ENCODE measurements around the gene KIRREL3.

KIRREL3 gene

DNA sequence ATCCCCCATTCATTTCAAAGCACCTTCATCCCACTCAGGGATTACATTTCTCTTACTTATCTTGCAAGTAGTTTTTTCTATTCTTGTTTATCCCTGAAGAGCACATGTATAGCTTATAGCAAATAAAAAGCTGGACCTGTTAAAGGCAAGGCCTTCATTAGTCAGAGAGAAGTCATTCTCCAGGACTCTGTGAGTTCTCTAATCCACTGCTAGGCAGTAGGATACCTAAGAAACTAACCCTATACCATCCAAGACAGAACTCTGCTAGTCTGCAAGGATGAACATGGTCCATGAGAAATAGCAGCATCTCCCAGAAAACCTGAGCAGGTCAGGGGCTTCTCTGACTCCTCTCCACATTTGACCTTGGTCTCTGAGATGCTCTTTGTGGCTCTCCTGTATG is 104.5 kb downstream of the KIRREL3 start:
- Mint-ChIP-seq H3K27ac (no peak overlapping the region), H3K4me3 (no peak overlapping the region), H3K4me1 (ENCODE audit: low read depth) (peaks cover 3% of the 10 kb centered on the region), H3K9me3 (peaks cover 21% of the 10 kb centered on the region), H3K36me3 (ENCODE audit: low read depth) (no peaks in the 10 kb centered on the region), H3K27me3 (peaks cover 4% of the 10 kb centered on the region)
- no peak for DNase-seq

DNA sequence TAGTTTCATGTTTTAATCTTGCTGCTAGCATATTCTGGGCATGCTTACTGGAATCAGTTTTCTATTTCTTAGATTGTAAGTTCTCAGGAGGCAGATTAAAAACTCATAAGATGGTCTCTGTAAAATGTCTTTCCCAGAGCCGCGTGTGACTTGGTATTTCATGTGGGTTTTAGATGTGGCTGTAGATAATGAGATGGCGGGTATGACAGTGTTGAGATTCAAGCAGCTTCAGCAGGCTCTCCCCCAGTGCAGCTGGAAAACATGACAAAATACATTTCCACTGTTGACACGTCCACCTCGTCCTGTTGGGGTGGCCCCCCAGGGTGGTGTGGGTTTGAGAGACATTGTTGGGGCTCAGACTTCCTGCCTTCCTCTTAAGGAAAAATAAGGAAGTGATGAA is 106.8 kb downstream of the KIRREL3 start:
- peaks cover 4% of the 10 kb centered on the region for H3K27me3 Mint-ChIP-seq
- peaks cover 3% of the 10 kb centered on the region for H3K4me1 Mint-ChIP-seq (ENCODE audit: low read depth)
- H3K4me3 Mint-ChIP-seq = no peak overlapping the region
- H3K36me3 Mint-ChIP-seq (ENCODE audit: low read depth) = no peaks in the 10 kb centered on the region
- peaks cover 19% of the 10 kb centered on the region for H3K9me3 Mint-ChIP-seq
- no peak for DNase-seq
- peak overlapping the region; percentile 57 for H3K27ac Mint-ChIP-seq

DNA sequence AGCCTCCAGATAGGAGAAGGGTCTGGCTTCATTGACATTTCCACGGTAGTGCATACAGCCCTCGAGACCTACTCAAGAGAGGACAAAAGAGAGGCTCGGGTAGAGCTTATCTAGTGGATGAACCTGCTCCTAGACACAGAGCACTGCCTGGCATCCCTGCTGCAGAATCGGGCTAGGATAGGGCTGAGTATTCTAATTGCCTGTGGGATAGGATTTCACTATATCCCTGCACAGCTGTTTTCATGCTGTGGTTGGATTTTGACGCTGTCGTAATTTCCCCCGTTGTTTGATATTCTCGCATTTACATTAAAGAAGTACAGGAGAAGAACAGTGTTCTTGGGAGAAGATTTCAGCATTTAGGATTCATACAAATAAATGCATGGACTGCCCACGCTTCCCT is 107.8 kb downstream of the KIRREL3 start:
- Mint-ChIP-seq H3K4me3 (no peak overlapping the region), H3K4me1 (ENCODE audit: low read depth) (peaks cover 3% of the 10 kb centered on the region), H3K27me3 (peaks cover 4% of the 10 kb centered on the region), H3K9me3 (peaks cover 19% of the 10 kb centered on the region), H3K27ac (no peak overlapping the region), H3K36me3 (ENCODE audit: low read depth) (no peaks in the 10 kb centered on the region)
- DNase-seq = no peak

DNA sequence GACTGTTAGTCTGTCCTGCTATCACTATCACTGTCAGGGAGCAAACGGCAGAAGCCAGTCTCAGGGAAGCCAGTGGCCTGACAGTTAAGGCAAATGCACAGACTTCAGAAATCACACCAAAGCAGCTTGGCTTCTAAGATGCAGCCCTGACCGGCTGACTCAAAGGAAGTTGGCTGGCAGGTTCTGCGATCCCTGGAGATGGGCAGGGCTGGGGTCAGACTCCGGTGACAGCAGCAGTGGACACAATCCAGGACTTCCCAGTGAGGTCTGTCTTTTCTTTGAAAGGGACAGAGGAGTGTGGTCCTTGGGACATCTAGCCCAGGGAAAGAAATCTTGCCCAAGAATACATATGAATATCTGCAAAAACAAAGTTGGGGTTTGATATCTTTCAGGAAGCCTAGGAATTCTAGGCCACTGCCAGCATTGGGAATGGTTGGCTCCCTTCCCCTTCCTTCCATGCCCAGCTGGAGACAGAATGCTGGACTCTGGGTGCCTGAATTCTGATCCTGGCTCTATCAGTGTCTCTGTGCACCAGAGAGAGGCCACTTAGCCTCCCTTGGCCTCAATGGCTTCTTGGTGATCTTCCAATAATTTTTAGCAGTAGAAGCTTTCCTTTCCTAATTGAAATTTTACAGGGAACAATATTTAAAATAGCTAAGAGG is 108.9 kb downstream of the KIRREL3 start:
- no peaks in the 10 kb centered on the region for H3K36me3 Mint-ChIP-seq (ENCODE audit: low read depth)
- no peak for DNase-seq
- H3K4me3 Mint-ChIP-seq = no peak overlapping the region
- peaks cover 3% of the 10 kb centered on the region for H3K4me1 Mint-ChIP-seq (ENCODE audit: low read depth)
- H3K27ac Mint-ChIP-seq = no peak overlapping the region
- H3K27me3 Mint-ChIP-seq = peaks cover 4% of the 10 kb centered on the region
- H3K9me3 Mint-ChIP-seq = peaks cover 15% of the 10 kb centered on the region

DNA sequence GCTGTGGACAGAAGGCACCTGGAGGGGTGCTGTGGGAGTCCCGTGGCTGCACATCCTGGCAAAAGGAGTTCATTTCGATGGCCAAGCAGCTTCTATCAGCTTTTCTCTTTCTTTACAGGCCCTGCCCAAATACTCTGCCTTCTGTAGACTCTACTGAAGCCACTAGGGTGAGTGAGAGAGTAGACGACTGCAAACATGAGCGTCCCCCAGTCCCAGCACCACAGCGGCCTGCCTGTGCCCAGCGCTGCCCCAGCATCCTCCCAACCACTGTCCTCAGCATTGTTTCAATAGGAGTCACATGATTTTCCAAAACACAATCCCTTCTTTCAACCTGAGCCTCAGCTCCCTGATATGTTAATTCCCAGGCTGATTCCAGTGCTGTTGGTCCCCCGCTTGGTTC is 110.0 kb downstream of the KIRREL3 start:
- Mint-ChIP-seq H3K27ac (no peak overlapping the region), H3K27me3 (peaks cover 4% of the 10 kb centered on the region), H3K4me1 (ENCODE audit: low read depth) (peaks cover 3% of the 10 kb centered on the region), H3K4me3 (no peak overlapping the region), H3K36me3 (ENCODE audit: low read depth) (no peaks in the 10 kb centered on the region), H3K9me3 (peaks cover 6% of the 10 kb centered on the region)
- no peak for DNase-seq

DNA sequence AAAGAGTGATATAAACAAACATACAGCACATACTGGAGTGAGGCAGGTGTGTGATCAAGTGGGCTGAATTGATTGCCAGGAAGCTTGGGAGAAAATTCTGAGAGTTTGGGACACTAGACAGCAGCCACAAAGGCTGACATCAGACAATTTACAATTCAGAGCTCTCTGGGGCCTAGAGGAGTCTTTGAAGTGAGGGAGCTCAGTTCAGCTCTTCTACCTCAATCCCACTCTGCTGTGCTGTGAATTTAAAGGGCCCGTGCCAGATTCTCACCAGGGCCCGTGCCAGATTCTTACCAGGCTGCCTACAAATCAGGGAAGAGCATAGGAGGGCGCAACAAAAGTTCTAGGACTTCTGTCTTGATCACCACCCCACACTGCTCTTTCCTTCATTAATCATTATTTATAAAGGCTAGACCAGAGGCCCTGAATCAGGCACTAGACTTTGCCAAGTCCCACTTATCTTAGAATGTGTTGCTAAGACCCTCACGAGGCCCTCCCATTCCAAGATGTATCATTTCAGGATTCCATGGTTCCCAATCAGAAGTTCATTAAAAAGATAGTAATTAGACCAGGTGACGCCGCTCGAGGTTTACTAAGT is 112.4 kb downstream of the KIRREL3 start:
- Mint-ChIP-seq H3K4me1 (ENCODE audit: low read depth) (no peaks in the 10 kb centered on the region), H3K4me3 (no peak overlapping the region), H3K9me3 (no peaks in the 10 kb centered on the region), H3K27me3 (no peaks in the 10 kb centered on the region), H3K27ac (no peak overlapping the region), H3K36me3 (ENCODE audit: low read depth) (no peaks in the 10 kb centered on the region)
- DNase-seq = no peak

DNA sequence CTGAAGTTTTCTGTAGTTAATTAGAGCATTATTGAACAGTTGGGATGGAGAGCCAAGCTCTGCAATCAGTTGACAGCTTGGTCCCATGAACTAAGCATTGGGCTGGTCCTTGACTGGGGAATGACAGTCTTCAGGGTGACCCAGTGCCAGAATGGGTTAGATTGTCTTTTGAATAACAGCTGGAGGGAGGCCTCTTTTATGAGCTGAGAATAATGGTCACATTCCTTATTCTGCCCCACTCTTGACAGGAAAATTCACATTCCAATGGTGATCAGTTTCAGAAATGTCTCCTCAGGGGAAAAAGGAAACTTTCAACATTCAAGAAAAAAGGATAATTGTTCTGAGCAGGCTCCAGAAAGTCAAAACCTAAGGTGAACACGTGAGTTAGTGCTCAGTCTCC is 113.9 kb downstream of the KIRREL3 start:
- no peak overlapping the region for H3K27ac Mint-ChIP-seq
- no peaks in the 10 kb centered on the region for H3K4me1 Mint-ChIP-seq (ENCODE audit: low read depth)
- no peak for DNase-seq
- no peaks in the 10 kb centered on the region for H3K27me3 Mint-ChIP-seq
- H3K4me3 Mint-ChIP-seq = no peak overlapping the region
- H3K36me3 Mint-ChIP-seq (ENCODE audit: low read depth) = no peaks in the 10 kb centered on the region
- no peaks in the 10 kb centered on the region for H3K9me3 Mint-ChIP-seq

DNA sequence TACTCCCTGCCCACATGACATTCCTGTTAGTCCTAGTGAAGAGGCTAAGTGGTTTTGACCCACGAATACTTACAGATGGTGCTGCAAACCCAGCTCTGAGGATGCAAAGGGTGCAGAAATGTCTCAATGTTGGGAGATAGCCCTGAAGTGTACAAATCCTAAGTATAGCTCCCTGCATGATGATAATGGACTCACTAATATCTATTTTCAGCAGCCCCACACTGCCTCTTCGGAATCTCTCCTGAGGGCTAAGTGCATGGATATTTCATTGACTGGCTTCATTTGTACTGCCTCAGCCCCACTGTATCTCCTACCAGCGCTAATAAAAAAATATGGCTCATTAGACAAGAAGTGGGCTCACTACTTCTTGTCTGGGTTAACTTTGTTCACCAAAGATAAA is 114.5 kb downstream of the KIRREL3 start:
- no peaks in the 10 kb centered on the region for H3K36me3 Mint-ChIP-seq (ENCODE audit: low read depth)
- no peak for DNase-seq
- no peaks in the 10 kb centered on the region for H3K4me1 Mint-ChIP-seq (ENCODE audit: low read depth)
- H3K4me3 Mint-ChIP-seq = no peak overlapping the region
- H3K27me3 Mint-ChIP-seq = no peaks in the 10 kb centered on the region
- no peaks in the 10 kb centered on the region for H3K9me3 Mint-ChIP-seq
- H3K27ac Mint-ChIP-seq = no peak overlapping the region

DNA sequence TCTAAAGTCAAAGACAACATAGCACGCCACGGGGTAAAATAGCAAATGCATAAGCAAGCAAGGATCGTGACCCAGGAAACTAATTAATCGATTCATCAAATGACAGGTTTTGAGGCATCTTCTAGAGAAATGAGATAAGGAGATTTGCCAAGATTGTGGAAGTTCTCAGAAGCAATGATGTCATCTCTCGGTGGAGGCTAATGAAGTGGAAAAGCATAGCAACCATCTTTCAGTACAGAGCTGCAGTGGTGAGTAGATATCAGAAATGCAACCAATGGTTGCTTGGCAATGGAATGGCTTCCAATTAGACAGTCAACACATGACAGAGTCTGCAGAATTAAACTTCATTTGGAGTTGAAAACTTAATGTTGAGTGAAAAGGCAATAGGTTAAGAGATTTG is 116.0 kb downstream of the KIRREL3 start:
- no peak overlapping the region for H3K4me3 Mint-ChIP-seq
- no peaks in the 10 kb centered on the region for H3K9me3 Mint-ChIP-seq
- DNase-seq = no peak
- no peak overlapping the region for H3K27ac Mint-ChIP-seq
- no peaks in the 10 kb centered on the region for H3K4me1 Mint-ChIP-seq (ENCODE audit: low read depth)
- no peaks in the 10 kb centered on the region for H3K36me3 Mint-ChIP-seq (ENCODE audit: low read depth)
- H3K27me3 Mint-ChIP-seq = no peaks in the 10 kb centered on the region

DNA sequence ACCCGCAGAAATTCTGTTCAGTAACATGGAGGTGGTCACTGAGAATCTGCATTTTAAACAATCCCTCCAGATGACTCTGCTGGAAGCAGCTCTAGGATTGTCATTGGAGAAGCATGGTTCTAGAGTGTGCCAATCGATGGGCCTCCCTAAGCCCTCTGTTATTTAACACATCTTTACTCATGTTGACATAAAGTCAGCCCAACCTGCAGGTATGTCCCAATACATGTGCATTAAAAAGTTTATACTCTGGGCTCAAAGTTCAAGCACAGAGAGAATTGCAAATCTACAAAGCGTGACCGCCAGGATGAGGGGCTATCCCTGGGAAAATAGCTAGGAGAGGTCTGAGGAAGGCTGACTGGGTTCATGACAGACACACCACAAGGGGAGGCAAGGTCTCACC is 116.4 kb downstream of the KIRREL3 start:
- Mint-ChIP-seq H3K36me3 (ENCODE audit: low read depth) (no peaks in the 10 kb centered on the region), H3K27ac (no peak overlapping the region), H3K4me3 (no peak overlapping the region), H3K9me3 (no peaks in the 10 kb centered on the region), H3K27me3 (no peaks in the 10 kb centered on the region), H3K4me1 (ENCODE audit: low read depth) (no peaks in the 10 kb centered on the region)
- DNase-seq = no peak

DNA sequence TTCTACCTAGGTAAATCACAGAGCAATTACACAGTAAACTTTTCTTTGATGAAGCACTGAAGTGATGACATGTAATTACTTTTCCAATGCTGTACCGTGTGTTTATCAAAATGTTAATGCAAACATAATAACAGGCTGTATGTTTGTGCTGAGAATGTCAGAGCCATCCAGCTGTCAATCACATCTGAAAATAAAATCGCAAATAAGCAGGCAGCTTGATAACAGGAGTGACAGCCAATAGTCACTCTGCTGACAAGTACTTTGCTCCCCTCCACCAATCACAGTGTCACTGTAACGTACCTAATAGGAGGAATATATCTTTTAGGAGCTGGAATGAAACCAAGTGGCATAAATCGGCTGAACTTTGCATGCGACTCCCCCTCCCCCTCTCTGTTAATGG is 119.7 kb downstream of the KIRREL3 start:
- Mint-ChIP-seq H3K4me3 (no peak overlapping the region), H3K27ac (no peak overlapping the region), H3K36me3 (ENCODE audit: low read depth) (no peaks in the 10 kb centered on the region), H3K27me3 (peaks cover 5% of the 10 kb centered on the region), H3K9me3 (no peaks in the 10 kb centered on the region), H3K4me1 (ENCODE audit: low read depth) (no peaks in the 10 kb centered on the region)
- DNase-seq = no peak

DNA sequence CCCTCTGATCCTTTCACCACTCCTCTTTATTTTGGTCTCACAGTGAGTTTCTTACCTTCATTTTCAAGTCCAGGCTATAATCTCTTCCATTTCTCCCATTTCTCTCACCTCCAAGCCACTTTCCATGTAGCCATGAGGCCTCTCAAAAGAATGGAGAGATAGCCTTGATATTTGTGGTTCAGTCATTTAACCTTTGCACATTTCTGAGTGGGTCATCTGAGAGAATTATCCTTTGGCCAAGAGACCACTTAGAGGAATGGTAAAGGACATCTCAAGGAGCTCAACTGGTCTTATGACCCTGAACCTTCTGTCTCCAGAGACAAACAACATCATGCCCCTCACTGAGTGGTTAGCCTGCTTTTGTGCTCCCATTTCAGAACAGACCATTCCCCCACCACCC is 121.1 kb downstream of the KIRREL3 start:
- DNase-seq = no peak
- Mint-ChIP-seq H3K36me3 (ENCODE audit: low read depth) (no peaks in the 10 kb centered on the region), H3K4me3 (no peak overlapping the region), H3K9me3 (no peaks in the 10 kb centered on the region), H3K4me1 (ENCODE audit: low read depth) (no peaks in the 10 kb centered on the region), H3K27ac (no peak overlapping the region), H3K27me3 (peaks cover 5% of the 10 kb centered on the region)

DNA sequence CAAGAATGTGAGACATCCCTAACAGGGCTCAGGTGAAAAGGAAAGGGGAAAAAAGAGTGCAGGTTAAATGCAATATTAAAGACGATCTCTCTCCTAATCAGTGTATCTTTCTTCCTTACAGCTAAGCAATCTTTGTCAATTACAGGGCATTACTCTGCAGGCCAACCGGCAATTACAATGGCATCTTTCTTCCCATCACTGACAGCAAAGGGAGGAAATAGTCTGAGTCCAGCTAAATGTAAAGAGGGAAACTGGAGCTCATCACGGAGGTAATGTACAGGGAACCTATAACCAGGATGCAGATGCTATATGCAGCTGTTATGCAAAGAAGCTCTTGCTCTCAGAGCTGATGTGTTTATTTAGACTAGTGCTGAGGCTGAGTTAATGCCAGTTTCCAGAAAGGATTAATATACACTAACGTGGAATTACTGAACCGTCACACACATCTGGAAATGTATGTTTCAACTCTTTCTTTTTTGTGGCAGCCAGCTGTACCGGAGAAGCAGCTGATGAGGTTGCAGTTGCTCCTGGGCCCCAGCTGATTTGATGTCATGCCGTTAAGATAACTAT is 121.6 kb downstream of the KIRREL3 start:
- H3K36me3 Mint-ChIP-seq (ENCODE audit: low read depth) = no peaks in the 10 kb centered on the region
- no peak overlapping the region for H3K27ac Mint-ChIP-seq
- H3K4me1 Mint-ChIP-seq (ENCODE audit: low read depth) = no peaks in the 10 kb centered on the region
- DNase-seq = no peak
- H3K4me3 Mint-ChIP-seq = no peak overlapping the region
- peaks cover 5% of the 10 kb centered on the region for H3K27me3 Mint-ChIP-seq
- H3K9me3 Mint-ChIP-seq = no peaks in the 10 kb centered on the region

DNA sequence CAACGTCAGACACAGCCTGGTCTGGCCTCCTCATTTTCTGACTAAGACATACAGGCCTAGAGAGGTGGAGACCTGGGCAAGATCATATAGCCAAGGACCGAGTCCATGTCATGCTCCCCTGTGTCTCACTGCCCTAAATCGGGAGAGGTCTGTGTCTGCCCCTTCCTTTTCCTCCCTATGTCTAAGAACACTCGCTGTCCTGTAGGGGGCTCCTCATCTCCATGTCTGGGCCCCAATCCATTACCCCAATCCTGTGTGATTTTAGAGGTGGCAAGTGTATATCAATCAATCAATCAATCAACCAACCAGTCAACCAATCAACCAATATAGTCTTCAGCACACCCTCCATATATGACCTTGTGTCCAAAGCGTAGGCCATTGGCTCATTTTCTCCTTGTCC is 125.7 kb downstream of the KIRREL3 start:
- Mint-ChIP-seq H3K27ac (no peak overlapping the region), H3K27me3 (peaks cover 5% of the 10 kb centered on the region), H3K9me3 (no peaks in the 10 kb centered on the region), H3K4me1 (ENCODE audit: low read depth) (no peaks in the 10 kb centered on the region), H3K4me3 (no peak overlapping the region), H3K36me3 (ENCODE audit: low read depth) (no peaks in the 10 kb centered on the region)
- no peak for DNase-seq

DNA sequence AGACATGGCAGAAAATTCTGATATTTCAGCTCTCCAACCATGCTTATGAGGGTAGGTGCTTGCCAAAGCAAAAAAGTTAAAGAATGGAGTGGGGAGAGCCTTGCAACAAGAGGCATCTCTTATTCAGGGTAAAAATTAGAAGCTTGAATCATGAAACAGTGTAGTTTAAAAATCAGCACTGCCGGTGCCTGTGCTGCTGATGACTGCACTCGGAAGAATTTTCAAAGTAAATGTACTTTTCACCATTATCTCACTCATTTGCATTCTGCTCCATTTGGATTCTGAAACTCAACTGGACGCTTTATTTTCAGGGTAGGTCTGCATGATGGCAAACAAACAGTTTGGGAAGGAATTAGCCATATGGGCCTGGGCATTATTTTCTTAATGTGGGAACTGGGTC is 126.3 kb downstream of the KIRREL3 start:
- no peaks in the 10 kb centered on the region for H3K4me1 Mint-ChIP-seq (ENCODE audit: low read depth)
- peaks cover 5% of the 10 kb centered on the region for H3K27me3 Mint-ChIP-seq
- no peak overlapping the region for H3K4me3 Mint-ChIP-seq
- no peak overlapping the region for H3K27ac Mint-ChIP-seq
- no peaks in the 10 kb centered on the region for H3K9me3 Mint-ChIP-seq
- no peaks in the 10 kb centered on the region for H3K36me3 Mint-ChIP-seq (ENCODE audit: low read depth)
- no peak for DNase-seq

All from activated T-cell treated with anti-CD3 and anti-CD28 coated beads, Interleukin-2, amount 50 U/mL, for 24 hours (primary cell).